Karpas-422 (cell line): ENCODE measurements around the gene ZNF3. TPM values are rescaled to one million over a fixed set of nuclear protein-coding genes. Genes with fewer than 3 reads are reported as not detected.
A peak's percentile ranks its signal among the peaks of the same experiment; 100 is the strongest.

ENCODE experiments used
- DNase-seq: peaks from one replicate; pipeline ENCODE4 v3.0.0-alpha.2; 2015
- H2AFZ ChIP-seq: fragments of 200-600 bp; sonication (generic); 2 replicates; pipeline ENCODE4 v1.6.1; 2014; ENCODE audit warnings: antibody characterized with exemption, low read length, mixed read lengths
- H3K27ac ChIP-seq: fragments of 200-600 bp; sonication (generic); 2 replicates; pipeline ENCODE4 v1.5.1; 2014; ENCODE audit warnings: mild to moderate bottlenecking, low read length, moderate library complexity
- H3K27me3 ChIP-seq: fragments of 200-600 bp; sonication (generic); 2 replicates; pipeline ENCODE4 v1.6.1; 2014; ENCODE audit warnings: low read length, mixed read lengths
- H3K36me3 ChIP-seq: fragments of 200-600 bp; sonication (generic); 2 replicates; pipeline ENCODE4 v1.6.1; 2014; ENCODE audit warnings: low read length, mixed read lengths; ENCODE audit not compliant: insufficient read depth
- H3K4me1 ChIP-seq: fragments of 200-600 bp; sonication (generic); 2 replicates; pipeline ENCODE4 v1.6.1; 2014; ENCODE audit warnings: mild to moderate bottlenecking, low read length, mixed read lengths
- H3K4me2 ChIP-seq: fragments of 200-600 bp; sonication (generic); 2 replicates; pipeline ENCODE4 v1.6.1; 2014; ENCODE audit warnings: low read length, low read depth, mild to moderate bottlenecking; ENCODE audit not compliant: poor library complexity, severe bottlenecking
- H3K4me3 ChIP-seq: fragments of 200-600 bp; sonication (generic); 2 replicates; pipeline ENCODE4 v1.5.1; 2014; ENCODE audit warnings: mild to moderate bottlenecking, antibody characterized with exemption, low read length, mixed read lengths
- H3K79me2 ChIP-seq: fragments of 200-600 bp; sonication (generic); 2 replicates; pipeline ENCODE4 v1.6.1; 2014; ENCODE audit warnings: mild to moderate bottlenecking, low read length, mixed read lengths
- H3K9ac ChIP-seq: fragments of 200-600 bp; sonication (generic); 2 replicates; pipeline ENCODE4 v1.6.0; 2014; ENCODE audit warnings: low read length
- H3K9me2 ChIP-seq: fragments of 200-600 bp; sonication (generic), shearing (Covaris generic); replicated peaks from 2 replicates; pipeline ENCODE4 v1.6.0; 2014; ENCODE audit warnings: mild to moderate bottlenecking, low read length, moderate library complexity; ENCODE audit not compliant: insufficient read depth
- H3K9me3 ChIP-seq: fragments of 300-700, 200-600 bp; sonication (generic); 2 replicates; pipeline ENCODE4 v1.6.1; 2014; ENCODE audit warnings: low read length, mixed read lengths
- H4K20me1 ChIP-seq: fragments of 200-600 bp; sonication (generic); 2 replicates; pipeline ENCODE4 v1.6.1; 2014; ENCODE audit warnings: mild to moderate bottlenecking, antibody characterized with exemption, low read length, low read depth; ENCODE audit not compliant: insufficient read depth
- small RNA-seq: library from RNA; depleted of rRNA; stranded (forward); fragments of <200 nt; gene quantifications from one replicate; pipeline ENCODE3, GENCODE V24; 2014
- total RNA-seq: library from RNA; depleted of rRNA; stranded (reverse); fragments of >200 nt; shearing (Covaris generic); gene quantifications from 2 replicates; pipeline ENCODE4 v1.2.3, GENCODE V29; 2014; ENCODE audit warnings: low replicate concordance; rRNA removed

The ZNF3 gene
- total RNA-seq, 1 experiment from 2014 or later = 17.6 TPM

GRCh38 chr7:100023526-100023925, 58.0 kb downstream of the ZNF3 start:
- H3K9me3 ChIP-seq = no peaks in the 10 kb centered on the region
- H3K9ac ChIP-seq = no peak overlapping the region
- 0 out of 2 replicates have a peak, but pooled peaks cover 3% of the 10 kb centered on the region for H4K20me1 ChIP-seq
- H3K4me2 ChIP-seq = no peak overlapping the region
- H2AFZ ChIP-seq = no peak overlapping the region
- no peaks in the 10 kb centered on the region for H3K9me2 ChIP-seq
- H3K27me3 ChIP-seq = no peaks in the 10 kb centered on the region
- no peak overlapping the region for H3K4me3 ChIP-seq
- H3K27ac ChIP-seq = no peak overlapping the region
- H3K4me1 ChIP-seq = no peaks in the 10 kb centered on the region
- H3K36me3 ChIP-seq = peaks cover 27% of the 10 kb centered on the region
- DNase-seq = no peak
- H3K79me2 ChIP-seq = peaks cover 33% of the 10 kb centered on the region

- Histone ChIP-seq H3K27me3 (no peaks in the 10 kb centered on the region), H4K20me1 (peaks cover 3% of the 10 kb centered on the region; the same call in 1 of the 2 replicates), H3K36me3 (peaks cover 33% of the 10 kb centered on the region), H3K79me2 (peaks cover 41% of the 10 kb centered on the region), H3K27ac (no peak overlapping the region), H2AFZ (no peak overlapping the region), H3K9me3 (no peaks in the 10 kb centered on the region), H3K4me2 (no peak overlapping the region), H3K4me3 (no peak overlapping the region), H3K9ac (no peak overlapping the region), H3K4me1 (no peaks in the 10 kb centered on the region), H3K9me2 (no peaks in the 10 kb centered on the region)
- no peak for DNase-seq
Observed at GRCh38 chr7:100022621-100023020, 58.9 kb downstream of the ZNF3 start.

- no peak overlapping the region for H3K4me3 ChIP-seq
- H3K79me2 ChIP-seq = peaks cover 55% of the 10 kb centered on the region
Observed at GRCh38 chr7:100021297-100021696, 60.2 kb downstream of the ZNF3 start.

More at GRCh38 chr7:100021297-100021696, 60.2 kb downstream of the ZNF3 start:
- Histone ChIP-seq H2AFZ (no peak overlapping the region), H3K9ac (no peak overlapping the region), H3K9me2 (no peaks in the 10 kb centered on the region), H3K4me2 (no peak overlapping the region), H3K27me3 (no peaks in the 10 kb centered on the region), H3K4me1 (peaks cover 7% of the 10 kb centered on the region), H3K36me3 (peaks cover 37% of the 10 kb centered on the region), H3K27ac (no peak overlapping the region), H4K20me1 (peaks cover 6% of the 10 kb centered on the region; the same call in 1 of the 2 replicates), H3K9me3 (no peaks in the 10 kb centered on the region)
- DNase-seq = no peak

Small RNA genes lying within 50 kb of the gene (small RNA-seq; reads per million reads assigned to genes)
- gene MIR106B (120 reads per million, percentile 99 among the genes with 10 or more reads in this experiment), gene MIR25 (935 reads per million, percentile 100 among the genes with 10 or more reads in this experiment), gene MIR93 (529 reads per million, percentile 100 among the genes with 10 or more reads in this experiment)

Other genes with a start within 250 kb of the ZNF3 start
- not detected in 2 replicates for gene OR2AE1, start 204.7 kb downstream of the ZNF3 start, total RNA-seq
- gene TRIM4, start 162.2 kb downstream of the ZNF3 start, total RNA-seq = 20.9 and 25.2 TPM in 2 replicates
- gene GJC3, start 152.1 kb downstream of the ZNF3 start, total RNA-seq = 0.47 TPM in 1 of 2 replicates, not detected in the other
- gene AZGP1, start 105.7 kb downstream of the ZNF3 start, total RNA-seq = 1.0 and 2.0 TPM in 2 replicates
- gene ZKSCAN1, start 66.1 kb downstream of the ZNF3 start, total RNA-seq = 21.3 and 22.1 TPM in 2 replicates
- gene ZSCAN21, start 31.9 kb downstream of the ZNF3 start, total RNA-seq = 6.1 and 16.6 TPM in 2 replicates
- gene COPS6, start 7.2 kb upstream of the ZNF3 start, total RNA-seq = 52.7 and 61.1 TPM in 2 replicates
- 109 and 175 TPM in 2 replicates for gene MCM7, start 19.7 kb upstream of the ZNF3 start, total RNA-seq
- 3.6 and 14.5 TPM in 2 replicates for gene AP4M1, start 19.9 kb upstream of the ZNF3 start, total RNA-seq
- gene TAF6, start 37.6 kb upstream of the ZNF3 start, total RNA-seq = 30.6 and 34.3 TPM in 2 replicates
- 13.0 and 16.6 TPM in 2 replicates for gene CNPY4, start 37.9 kb upstream of the ZNF3 start, total RNA-seq
- 1.4 TPM in 1 of 2 replicates, not detected in the other for gene MBLAC1, start 45.2 kb upstream of the ZNF3 start, total RNA-seq
- gene LAMTOR4, start 67.2 kb upstream of the ZNF3 start, total RNA-seq = 171 and 292 TPM in 2 replicates
- gene TRAPPC14, start 77.0 kb upstream of the ZNF3 start, total RNA-seq = 15.8 and 23.3 TPM in 2 replicates
- 0.11 TPM in 1 of 2 replicates, not detected in the other for gene GAL3ST4, start 86.9 kb upstream of the ZNF3 start, total RNA-seq
- gene GPC2, start 95.7 kb upstream of the ZNF3 start, total RNA-seq = 1.9 and 5.3 TPM in 2 replicates
- 8.1 and 22.1 TPM in 2 replicates for gene STAG3, start 96.2 kb upstream of the ZNF3 start, total RNA-seq
- 1.6 and 2.7 TPM in 2 replicates for gene PVRIG, start 138.2 kb upstream of the ZNF3 start, total RNA-seq
- gene SPDYE3, start 226.0 kb upstream of the ZNF3 start, total RNA-seq = not detected in 2 replicates